ENCODE measurements around the gene SLC24A3. TPM values are rescaled to one million over a fixed set of nuclear protein-coding genes. Genes with fewer than 3 reads are reported as not detected.

SLC24A3 gene
- total and polyA plus RNA-seq, 9 donors: 4.8 to 40.5 (median 18.6) TPM

DNA sequence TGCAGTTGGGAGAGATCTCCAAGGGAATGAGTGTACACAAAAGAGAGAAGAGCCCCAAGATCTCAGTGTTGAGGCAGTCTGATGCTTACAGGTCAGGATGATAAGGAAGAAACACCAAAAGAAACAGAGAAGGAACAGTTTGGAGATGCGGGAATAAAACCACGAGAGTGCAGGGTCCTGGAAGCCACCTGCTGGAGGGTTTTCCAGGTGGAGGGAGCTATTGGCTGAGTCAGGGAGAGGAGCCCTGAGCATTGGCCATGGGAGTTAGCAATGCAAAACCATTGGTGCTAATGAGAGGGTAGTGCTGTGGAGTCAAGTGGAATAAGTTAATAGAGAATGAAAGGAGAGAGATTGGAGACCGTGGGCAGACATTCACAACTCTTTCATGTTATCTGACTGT, 506.4 kb downstream of the SLC24A3 start:
- WGBS, 3 donors: 85 to 88% (median 85%) methylated on average over 3 of the region's 3 CpGs
- no peak overlapping the region for H3K4me3 ChIP-seq

GRCh38 chr20:19720991-19721390, 508.5 kb downstream of the SLC24A3 start:
- intact Hi-C loops (cut with DNase I): no loop called here

More for the DNA sequence above, 506.4 kb downstream of the SLC24A3 start:
- Histone ChIP-seq H3K27me3 (no peaks in the 10 kb centered on the region), H3K27ac (no peak overlapping the region), H3K9me3 (no peaks in the 10 kb centered on the region), H3K36me3 (no peaks in the 10 kb centered on the region), H3K4me1 (ENCODE audit: insufficient read depth) (no peaks in the 10 kb centered on the region)
- TF ChIP-seq CTCF (IDR thresholded peaks at IDR 0.05): no peak
- TF ChIP-seq EP300 (IDR thresholded peaks at IDR 0.05): no peak
- TF ChIP-seq POLR2A (IDR thresholded peaks at IDR 0.05): no peak
- intact Hi-C loops (cut with DNase I): no loop called here
- no peak for DNase-seq

GRCh38 chr20:19723051-19723450, 510.6 kb downstream of the SLC24A3 start:
- H3K4me1 ChIP-seq (ENCODE audit: insufficient read depth): no peaks in the 10 kb centered on the region
- WGBS, 3 donors: 90 to 93% (median 92%) methylated on average over 4 of the region's 4 CpGs
- no peak for DNase-seq
- no peak overlapping the region for H3K4me3 ChIP-seq
- no peak for TF ChIP-seq CTCF (IDR thresholded peaks at IDR 0.05)
- TF ChIP-seq EP300 (IDR thresholded peaks at IDR 0.05): no peak
- TF ChIP-seq POLR2A (IDR thresholded peaks at IDR 0.05): no peak
- intact Hi-C loops (cut with DNase I): no loop called here
- H3K9me3 ChIP-seq: no peaks in the 10 kb centered on the region
- H3K36me3 ChIP-seq: no peaks in the 10 kb centered on the region
- H3K27ac ChIP-seq: no peak overlapping the region
- no peaks in the 10 kb centered on the region for H3K27me3 ChIP-seq

More at GRCh38 chr20:19720991-19721390, 508.5 kb downstream of the SLC24A3 start:
- H3K27me3 ChIP-seq: no peaks in the 10 kb centered on the region
- TF ChIP-seq EP300 (IDR thresholded peaks at IDR 0.05): no peak
- no peak for TF ChIP-seq CTCF (IDR thresholded peaks at IDR 0.05)
- TF ChIP-seq POLR2A (IDR thresholded peaks at IDR 0.05): no peak
- WGBS, 3 donors: 89 to 94% (median 93%) methylated on average over 18 of the region's 18 CpGs
- no peaks in the 10 kb centered on the region for H3K36me3 ChIP-seq
- no peak overlapping the region for H3K4me3 ChIP-seq
- H3K27ac ChIP-seq: no peak overlapping the region
- no peaks in the 10 kb centered on the region for H3K4me1 ChIP-seq (ENCODE audit: insufficient read depth)
- no peaks in the 10 kb centered on the region for H3K9me3 ChIP-seq
- DNase-seq: no peak

DNA sequence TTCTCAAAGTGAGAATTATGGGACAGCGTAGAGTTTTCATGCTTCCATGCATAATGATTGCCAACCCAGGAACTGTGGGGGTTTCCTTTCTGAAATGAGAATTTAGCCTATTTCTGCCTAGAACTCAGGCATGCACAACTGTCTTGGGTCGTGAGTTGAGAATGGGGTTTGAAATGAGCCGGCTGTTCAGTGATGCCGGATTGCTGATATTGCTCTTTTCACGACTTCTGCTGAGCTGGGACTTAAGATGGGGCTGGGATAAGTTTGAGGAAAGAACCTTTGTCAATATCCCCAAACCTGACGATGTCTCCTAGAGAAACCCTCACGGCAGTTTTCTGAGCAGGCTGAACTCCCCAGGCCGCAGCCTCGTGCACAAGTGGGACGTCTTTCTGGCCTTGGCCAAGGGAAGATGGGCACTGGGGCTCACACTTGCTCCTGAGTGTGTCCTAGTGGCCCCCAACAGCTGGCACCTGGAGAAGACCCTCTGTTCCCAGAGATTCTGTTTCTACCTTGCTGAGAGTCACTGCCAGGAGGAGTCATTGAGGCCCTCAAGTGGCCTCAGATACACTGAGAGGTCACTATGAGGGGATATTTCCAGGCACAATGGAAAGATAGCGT, 511.5 kb downstream of the SLC24A3 start:
- no peak overlapping the region for H3K27ac ChIP-seq
- TF ChIP-seq EP300 (IDR thresholded peaks at IDR 0.05): no peak
- TF ChIP-seq CTCF (IDR thresholded peaks at IDR 0.05): no peak
- TF ChIP-seq POLR2A (IDR thresholded peaks at IDR 0.05): no peak
- intact Hi-C loops (cut with DNase I): no loop called here
- no peak for DNase-seq
- no peaks in the 10 kb centered on the region for H3K9me3 ChIP-seq
- no peaks in the 10 kb centered on the region for H3K36me3 ChIP-seq
- no peak overlapping the region for H3K4me3 ChIP-seq
- WGBS, 3 donors: 72 to 80% (median 73%) methylated on average over 11 of the region's 11 CpGs
- no peaks in the 10 kb centered on the region for H3K27me3 ChIP-seq
- H3K4me1 ChIP-seq (ENCODE audit: insufficient read depth): no peaks in the 10 kb centered on the region
